IPS DF 6.9 (cell line): ENCODE data around the gene NCOA1.

Experiments
- DNase-seq: peaks from one replicate; pipeline ENCODE4 v3.0.0-alpha.2; 2013; ENCODE audit warnings: low read depth, low spot score
- H3K27ac ChIP-seq: one replicate; pipeline ENCODE4 v1.5.1; 2013; ENCODE audit warnings: low read length, control low read depth
- H3K27me3 ChIP-seq: 2 replicates; pipeline ENCODE4 v1.6.1; 2013; ENCODE audit warnings: mild to moderate bottlenecking, low read length; ENCODE audit not compliant: control insufficient read depth, insufficient read depth
- H3K36me3 ChIP-seq: 2 replicates; pipeline ENCODE4 v1.6.1; 2013; ENCODE audit warnings: low read length; ENCODE audit not compliant: control insufficient read depth, insufficient read depth
- H3K4me1 ChIP-seq: 2 replicates; pipeline ENCODE4 v1.6.1; 2013; ENCODE audit warnings: low read length; ENCODE audit not compliant: control insufficient read depth, insufficient read depth
- H3K4me3 ChIP-seq: 2 replicates; pipeline ENCODE4 v1.5.1; 2013; ENCODE audit warnings: mild to moderate bottlenecking, low read length
- H3K9me3 ChIP-seq: 2 replicates; pipeline ENCODE4 v1.6.1; 2013; ENCODE audit warnings: low read length, inconsistent platforms; ENCODE audit not compliant: control insufficient read depth, insufficient read depth
- WGBS: extraction: QIAGEN DNeasy Blood & Tissue Kit; methylation state at CpG from one replicate; pipeline ENCODE4 v1.1.7; 2013; ENCODE audit warnings: mixed read lengths, missing lambda C conversion rate; ENCODE audit not compliant: insufficient read length, insufficient coverage; 5-methylcytosine and 5-hydroxymethylcytosine counted together

Gene NCOA1

GRCh38 chr2:24771061-24771460 is 280.0 kb downstream of the NCOA1 start:
- Histone ChIP-seq H3K27me3 (no peaks in the 10 kb centered on the region), H3K9me3 (no peaks in the 10 kb centered on the region), H3K27ac (no peak overlapping the region), H3K36me3 (no peaks in the 10 kb centered on the region), H3K4me1 (no peaks in the 10 kb centered on the region), H3K4me3 (no peak overlapping the region)
- no peak for DNase-seq
- WGBS, result no CpG with 5 or more reads among the region's 5 CpGs

- no peaks in the 10 kb centered on the region for H3K9me3 ChIP-seq
- whole genome bisulfite sequencing, result no CpG with 5 or more reads among the region's 5 CpGs
- DNase-seq, result no peak
- H3K27me3 ChIP-seq, result no peaks in the 10 kb centered on the region
- H3K27ac ChIP-seq, result no peak overlapping the region
- H3K4me1 ChIP-seq, result no peaks in the 10 kb centered on the region
- no peak overlapping the region for H3K4me3 ChIP-seq
- no peaks in the 10 kb centered on the region for H3K36me3 ChIP-seq
These were observed 280.9 kb downstream of the NCOA1 start for GRCh38 chr2:24771764-24772586.

- Histone ChIP-seq H3K27me3 (no peaks in the 10 kb centered on the region), H3K4me3 (no peak overlapping the region), H3K9me3 (no peaks in the 10 kb centered on the region), H3K27ac (no peak overlapping the region), H3K36me3 (no peaks in the 10 kb centered on the region), H3K4me1 (no peaks in the 10 kb centered on the region)
- no CpG with 5 or more reads among the region's 3 CpGs for WGBS
- no peak for DNase-seq
These were observed 283.3 kb downstream of the NCOA1 start for GRCh38 chr2:24774373-24774772.

- Histone ChIP-seq H3K36me3 (no peaks in the 10 kb centered on the region), H3K27me3 (no peaks in the 10 kb centered on the region), H3K9me3 (no peaks in the 10 kb centered on the region), H3K27ac (no peak overlapping the region), H3K4me1 (no peaks in the 10 kb centered on the region), H3K4me3 (no peak overlapping the region)
- no peak for DNase-seq
- no CpG with 5 or more reads among the region's 2 CpGs for WGBS
These were observed 288.1 kb downstream of the NCOA1 start for GRCh38 chr2:24779116-24779515.

GRCh38 chr2:24783641-24784040 is 292.6 kb downstream of the NCOA1 start:
- no peak overlapping the region for H3K27ac ChIP-seq
- WGBS, result no CpG with 5 or more reads among the region's 3 CpGs
- no peak overlapping the region for H3K4me3 ChIP-seq

GRCh38 chr2:24785671-24786321 is 294.7 kb downstream of the NCOA1 start:
- Histone ChIP-seq H3K4me1 (0 out of 2 replicates have a peak, but pooled peaks cover 1% of the 10 kb centered on the region), H3K27ac (no peak overlapping the region), H3K27me3 (no peaks in the 10 kb centered on the region), H3K9me3 (no peaks in the 10 kb centered on the region), H3K36me3 (no peaks in the 10 kb centered on the region; the same call in 1 of the 2 replicates), H3K4me3 (no peak overlapping the region)
- WGBS, result no CpG with 5 or more reads among the region's 6 CpGs
- no peak for DNase-seq

More at GRCh38 chr2:24783641-24784040, 292.6 kb downstream of the NCOA1 start:
- 0 out of 2 replicates have a peak, but pooled peaks cover 1% of the 10 kb centered on the region for H3K4me1 ChIP-seq
- no peaks in the 10 kb centered on the region for H3K9me3 ChIP-seq
- no peak for DNase-seq
- H3K36me3 ChIP-seq, result no peaks in the 10 kb centered on the region
- H3K27me3 ChIP-seq, result no peaks in the 10 kb centered on the region

- DNase-seq, result no peak
- no peak overlapping the region for H3K4me3 ChIP-seq
- peaks cover 1% of the 10 kb centered on the region; the same call in 1 of the 2 replicates for H3K4me1 ChIP-seq
- WGBS, result 100% methylated on average over 1 of the region's 2 CpGs
- no peaks in the 10 kb centered on the region for H3K27me3 ChIP-seq
- H3K36me3 ChIP-seq, result no peaks in the 10 kb centered on the region; the same call in 1 of the 2 replicates
- H3K9me3 ChIP-seq, result no peaks in the 10 kb centered on the region
- H3K27ac ChIP-seq, result no peak overlapping the region
These were observed 296.5 kb downstream of the NCOA1 start for GRCh38 chr2:24787532-24787931.

GRCh38 chr2:24788816-24789215 is 297.8 kb downstream of the NCOA1 start:
- Histone ChIP-seq H3K27ac (no peak overlapping the region), H3K4me3 (no peak overlapping the region), H3K9me3 (no peaks in the 10 kb centered on the region), H3K27me3 (no peaks in the 10 kb centered on the region), H3K36me3 (no peaks in the 10 kb centered on the region; the same call in 1 of the 2 replicates), H3K4me1 (peaks cover 1% of the 10 kb centered on the region; the same call in 1 of the 2 replicates)
- 100% methylated on average over 1 of the region's 3 CpGs for WGBS
- DNase-seq, result no peak

- DNase-seq, result no peak
- H3K9me3 ChIP-seq, result no peaks in the 10 kb centered on the region
- H3K4me1 ChIP-seq, result no peaks in the 10 kb centered on the region; the same call in 1 of the 2 replicates
- no peaks in the 10 kb centered on the region for H3K27me3 ChIP-seq
- H3K4me3 ChIP-seq, result no peak overlapping the region
- no peak overlapping the region for H3K27ac ChIP-seq
- no peaks in the 10 kb centered on the region; the same call in 1 of the 2 replicates for H3K36me3 ChIP-seq
- WGBS, result no CpG with 5 or more reads among the region's 5 CpGs
These were observed 300.4 kb downstream of the NCOA1 start for GRCh38 chr2:24791452-24791851.

GRCh38 chr2:24792542-24792873 is 301.5 kb downstream of the NCOA1 start:
- H3K4me1 ChIP-seq, result no peaks in the 10 kb centered on the region; the same call in 1 of the 2 replicates
- H3K36me3 ChIP-seq, result no peaks in the 10 kb centered on the region; the same call in 1 of the 2 replicates
- H3K27me3 ChIP-seq, result no peaks in the 10 kb centered on the region
- H3K4me3 ChIP-seq, result peak overlapping the region; percentile 89; the same call in 1 of the 2 replicates
- no peak overlapping the region for H3K27ac ChIP-seq
- H3K9me3 ChIP-seq, result no peaks in the 10 kb centered on the region
- no CpG with 5 or more reads among the region's 6 CpGs for WGBS
- DNase-seq, result no peak
